HG03442 (cell line): ENCODE measurements around the gene ALDH3B1.

Experiments
- ATAC-seq: cut with Tn5 transposase; IDR thresholded peaks from one replicate; pipeline ENCODE4 v1.9.1; 2021; ENCODE audit warnings: mild to moderate bottlenecking, moderate library complexity; ENCODE audit not compliant: unreplicated experiment

The ALDH3B1 gene

DNA sequence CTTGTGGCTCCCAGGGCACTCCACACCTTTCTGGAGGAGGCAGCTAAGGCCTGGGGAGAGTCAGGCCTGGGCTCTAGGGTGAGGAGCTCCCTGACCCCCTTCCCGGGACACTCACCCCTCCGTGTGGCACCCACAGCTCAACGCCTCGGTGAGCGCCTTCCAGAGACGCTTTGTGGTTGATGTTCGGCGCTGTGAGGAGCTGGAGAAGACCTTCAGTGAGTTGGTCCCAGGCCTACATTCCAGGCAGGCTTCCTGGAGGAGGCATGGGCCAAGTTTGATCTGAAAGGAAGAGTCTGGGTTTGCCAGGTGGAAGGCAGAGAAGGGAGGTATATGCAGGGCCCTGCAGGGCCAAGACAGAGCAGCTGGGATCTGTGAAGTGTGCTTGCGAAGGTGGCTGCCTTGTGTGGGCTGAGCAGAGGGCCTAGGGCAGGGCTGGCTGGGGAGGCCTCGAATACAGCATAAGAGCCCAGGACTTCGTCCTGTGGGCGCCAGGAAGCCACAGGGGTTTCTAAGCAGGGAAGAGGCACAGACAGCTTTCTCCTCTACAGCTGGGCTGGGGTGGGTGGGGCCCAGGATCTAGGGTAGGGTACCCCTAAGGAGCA, 31.6 kb downstream of the ALDH3B1 start:
- ATAC-seq = no peak

DNA sequence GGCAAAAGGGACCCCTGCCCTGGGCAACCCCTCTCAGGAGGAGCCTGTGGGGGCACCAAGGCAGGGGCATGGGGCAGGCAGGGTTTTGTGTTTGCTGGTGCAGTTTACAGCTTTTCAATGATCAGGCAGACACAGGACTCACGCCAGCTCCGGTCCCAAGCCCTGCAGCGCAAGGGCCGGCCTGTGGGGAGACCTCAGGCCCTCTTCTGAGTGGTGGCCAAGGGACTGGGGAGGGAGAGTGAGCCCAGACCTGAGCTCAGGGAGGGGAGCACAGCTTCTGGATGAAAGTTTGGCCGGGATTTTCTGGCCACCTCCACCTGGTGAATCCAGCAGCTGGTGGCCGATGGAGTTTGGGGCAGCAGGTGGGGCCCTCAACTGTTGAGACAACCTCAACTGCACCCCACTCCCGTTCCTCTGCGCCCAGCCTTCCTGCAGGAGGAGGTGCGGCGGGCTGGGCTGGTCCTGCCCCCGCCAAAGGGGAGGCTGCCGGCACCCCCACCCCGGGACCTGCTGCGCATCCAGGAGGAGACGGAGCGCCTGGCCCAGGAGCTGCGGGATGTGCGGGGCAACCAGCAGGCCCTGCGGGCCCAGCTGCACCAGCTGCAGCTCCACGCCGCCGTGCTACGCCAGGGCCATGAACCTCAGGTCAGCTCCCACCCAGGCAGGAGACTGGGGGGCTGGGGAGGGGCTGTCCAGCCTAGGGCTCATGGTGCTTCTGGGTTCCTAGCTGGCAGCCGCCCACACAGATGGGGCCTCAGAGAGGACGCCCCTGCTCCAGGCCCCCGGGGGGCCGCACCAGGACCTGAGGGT, 32.3 kb downstream of the ALDH3B1 start:
- no peak for ATAC-seq

DNA sequence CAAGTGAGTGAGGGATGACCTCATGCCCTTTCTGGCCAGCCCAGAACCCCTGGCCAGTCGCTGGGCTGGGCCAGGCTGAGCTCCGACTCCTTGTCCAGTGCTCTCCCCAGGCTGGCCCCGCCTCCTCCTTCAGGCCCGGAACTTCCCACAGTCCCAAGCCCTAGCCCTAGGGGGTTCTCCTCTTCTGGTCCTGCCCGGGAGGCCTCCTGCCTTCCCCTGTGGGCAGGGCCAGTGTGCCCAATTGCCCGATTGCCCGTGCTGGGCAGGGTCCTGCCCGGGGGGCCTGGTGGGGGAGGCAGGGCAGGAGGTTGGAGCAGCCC, 32.9 kb downstream of the ALDH3B1 start:
- ATAC-seq = no peak

DNA sequence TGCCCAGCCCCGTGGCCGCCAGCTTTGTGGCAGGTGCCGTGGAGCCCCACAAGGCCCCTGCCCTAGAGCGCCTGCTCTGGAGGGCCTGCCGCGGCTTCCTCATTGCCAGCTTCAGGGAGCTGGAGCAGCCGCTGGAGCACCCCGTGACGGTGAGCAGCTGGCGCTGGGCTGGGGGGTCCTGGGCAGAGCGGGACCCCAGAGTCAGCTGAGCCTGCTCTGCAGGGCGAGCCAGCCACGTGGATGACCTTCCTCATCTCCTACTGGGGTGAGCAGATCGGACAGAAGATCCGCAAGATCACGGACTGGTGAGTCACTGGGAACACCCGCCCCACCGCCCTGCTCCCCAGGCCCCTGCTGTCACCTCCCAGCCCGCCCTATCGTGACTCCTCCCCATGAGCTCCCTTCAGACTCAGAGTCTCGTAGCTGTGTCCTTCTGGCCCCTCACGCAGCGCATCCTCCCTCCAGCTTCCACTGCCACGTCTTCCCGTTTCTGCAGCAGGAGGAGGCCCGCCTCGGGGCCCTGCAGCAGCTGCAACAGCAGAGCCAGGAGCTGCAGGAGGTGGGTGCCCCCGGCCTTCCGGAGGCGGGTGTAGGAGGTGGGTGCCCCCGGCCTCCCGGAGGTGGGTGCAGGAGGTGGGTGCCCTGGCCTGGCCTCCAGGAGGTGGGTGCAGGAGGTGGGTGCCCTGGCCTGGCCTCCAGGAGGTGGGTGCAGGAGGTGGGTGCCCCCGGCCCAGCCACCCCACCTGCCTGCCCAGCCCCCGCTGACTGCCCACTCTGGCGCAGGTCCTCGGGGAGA, 33.4 kb downstream of the ALDH3B1 start:
- no peak for ATAC-seq

DNA sequence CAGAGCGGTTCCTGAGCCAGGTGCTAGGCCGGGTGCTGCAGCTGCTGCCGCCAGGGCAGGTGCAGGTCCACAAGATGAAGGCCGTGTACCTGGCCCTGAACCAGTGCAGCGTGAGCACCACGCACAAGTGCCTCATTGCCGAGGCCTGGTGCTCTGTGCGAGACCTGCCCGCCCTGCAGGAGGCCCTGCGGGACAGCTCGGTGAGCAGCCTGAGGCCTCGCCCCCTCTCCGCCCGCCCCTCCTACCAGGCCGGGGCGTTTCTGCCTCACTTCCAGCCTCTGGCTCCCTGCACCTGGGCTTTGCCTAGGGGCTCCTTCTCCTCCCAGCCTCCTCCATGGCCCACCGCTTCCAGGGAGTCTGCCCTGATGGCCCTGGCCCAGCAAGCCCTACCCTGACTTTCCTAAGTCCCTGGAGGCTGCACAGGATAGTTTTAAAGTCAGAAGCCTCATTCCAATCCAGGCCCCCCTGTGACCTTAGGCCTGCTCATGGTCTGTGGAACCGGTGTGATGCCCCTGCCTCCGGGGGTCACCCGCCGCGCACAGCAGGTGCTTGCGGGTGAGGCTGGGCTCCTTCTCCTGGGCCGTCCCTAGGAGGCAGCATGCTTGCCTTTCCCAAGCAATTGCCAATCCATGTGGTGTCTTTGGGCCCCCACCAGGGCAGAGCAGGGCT, 34.2 kb downstream of the ALDH3B1 start:
- no peak for ATAC-seq

DNA sequence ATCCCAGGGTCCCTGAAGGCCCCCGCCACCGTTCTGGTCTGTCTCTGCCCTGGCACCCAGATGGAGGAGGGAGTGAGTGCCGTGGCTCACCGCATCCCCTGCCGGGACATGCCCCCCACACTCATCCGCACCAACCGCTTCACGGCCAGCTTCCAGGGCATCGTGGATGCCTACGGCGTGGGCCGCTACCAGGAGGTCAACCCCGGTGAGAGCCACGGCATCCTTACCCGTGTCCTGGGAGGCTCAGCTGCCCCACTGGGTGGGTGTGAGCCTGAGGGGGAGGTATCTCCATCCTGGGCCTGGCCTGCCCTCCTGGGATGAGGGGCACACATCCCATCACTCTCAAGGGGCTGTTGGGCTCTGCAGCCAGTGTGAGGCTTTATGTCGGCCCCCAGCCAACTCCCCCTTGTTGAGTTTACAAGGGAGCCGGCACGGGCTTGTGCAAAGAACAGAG, 34.8 kb downstream of the ALDH3B1 start:
- ATAC-seq = no peak

DNA sequence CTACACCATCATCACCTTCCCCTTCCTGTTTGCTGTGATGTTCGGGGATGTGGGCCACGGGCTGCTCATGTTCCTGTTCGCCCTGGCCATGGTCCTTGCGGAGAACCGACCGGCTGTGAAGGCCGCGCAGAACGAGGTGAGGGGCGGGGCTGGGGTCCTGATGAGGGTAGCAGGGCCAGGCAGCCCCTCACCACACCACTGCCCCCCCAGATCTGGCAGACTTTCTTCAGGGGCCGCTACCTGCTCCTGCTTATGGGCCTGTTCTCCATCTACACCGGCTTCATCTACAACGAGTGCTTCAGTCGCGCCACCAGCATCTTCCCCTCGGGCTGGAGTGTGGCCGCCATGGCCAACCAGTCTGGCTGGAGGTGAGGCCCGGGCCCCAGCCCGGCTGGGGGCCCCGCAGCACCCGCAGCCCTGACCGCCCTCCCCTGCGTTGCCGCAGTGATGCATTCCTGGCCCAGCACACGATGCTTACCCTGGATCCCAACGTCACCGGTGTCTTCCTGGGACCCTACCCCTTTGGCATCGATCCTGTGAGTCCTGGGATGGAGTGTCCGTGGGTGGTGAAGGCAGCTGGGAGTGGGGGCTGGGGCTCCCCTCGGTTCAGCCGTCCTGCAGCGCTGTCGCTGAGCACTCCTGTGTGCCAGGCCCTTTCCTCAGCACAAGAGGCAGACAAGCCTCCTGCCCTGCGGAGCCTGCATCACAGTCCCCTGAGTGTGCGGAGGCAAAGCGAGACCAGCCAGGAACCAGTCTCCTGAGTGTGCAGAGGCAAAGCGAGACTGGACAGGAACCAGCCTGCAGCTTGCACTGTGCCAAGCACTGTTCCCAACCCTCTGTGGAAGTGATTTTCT, 37.5 kb downstream of the ALDH3B1 start:
- no peak for ATAC-seq

DNA sequence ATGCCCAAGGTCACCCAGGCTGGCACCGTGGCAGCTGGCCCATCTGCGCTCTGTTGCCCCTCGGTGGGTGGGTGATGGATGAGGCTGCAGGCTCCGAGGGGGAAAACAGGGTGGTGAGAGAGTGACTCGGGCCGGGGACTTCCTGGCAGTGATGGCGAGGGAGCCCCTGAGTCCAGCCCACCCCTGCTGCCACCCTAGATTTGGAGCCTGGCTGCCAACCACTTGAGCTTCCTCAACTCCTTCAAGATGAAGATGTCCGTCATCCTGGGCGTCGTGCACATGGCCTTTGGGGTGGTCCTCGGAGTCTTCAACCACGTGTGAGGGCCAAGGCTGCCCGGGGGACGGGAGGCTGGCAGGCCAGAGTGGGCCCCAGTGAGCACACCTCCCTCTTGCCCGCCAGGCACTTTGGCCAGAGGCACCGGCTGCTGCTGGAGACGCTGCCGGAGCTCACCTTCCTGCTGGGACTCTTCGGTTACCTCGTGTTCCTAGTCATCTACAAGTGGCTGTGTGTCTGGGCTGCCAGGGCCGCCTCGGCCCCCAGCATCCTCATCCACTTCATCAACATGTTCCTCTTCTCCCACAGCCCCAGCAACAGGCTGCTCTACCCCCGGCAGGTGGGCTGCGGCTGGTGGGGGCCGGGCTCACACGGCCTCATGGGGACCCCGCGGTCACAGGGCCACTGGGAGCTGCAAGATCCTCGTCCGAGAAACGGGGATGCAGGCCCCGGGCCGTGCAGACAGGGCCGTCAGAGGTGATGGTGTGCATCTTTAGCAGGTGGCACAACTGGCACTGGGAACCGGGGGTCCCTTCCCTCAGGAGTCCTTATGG, 38.8 kb downstream of the ALDH3B1 start:
- no peak for ATAC-seq

DNA sequence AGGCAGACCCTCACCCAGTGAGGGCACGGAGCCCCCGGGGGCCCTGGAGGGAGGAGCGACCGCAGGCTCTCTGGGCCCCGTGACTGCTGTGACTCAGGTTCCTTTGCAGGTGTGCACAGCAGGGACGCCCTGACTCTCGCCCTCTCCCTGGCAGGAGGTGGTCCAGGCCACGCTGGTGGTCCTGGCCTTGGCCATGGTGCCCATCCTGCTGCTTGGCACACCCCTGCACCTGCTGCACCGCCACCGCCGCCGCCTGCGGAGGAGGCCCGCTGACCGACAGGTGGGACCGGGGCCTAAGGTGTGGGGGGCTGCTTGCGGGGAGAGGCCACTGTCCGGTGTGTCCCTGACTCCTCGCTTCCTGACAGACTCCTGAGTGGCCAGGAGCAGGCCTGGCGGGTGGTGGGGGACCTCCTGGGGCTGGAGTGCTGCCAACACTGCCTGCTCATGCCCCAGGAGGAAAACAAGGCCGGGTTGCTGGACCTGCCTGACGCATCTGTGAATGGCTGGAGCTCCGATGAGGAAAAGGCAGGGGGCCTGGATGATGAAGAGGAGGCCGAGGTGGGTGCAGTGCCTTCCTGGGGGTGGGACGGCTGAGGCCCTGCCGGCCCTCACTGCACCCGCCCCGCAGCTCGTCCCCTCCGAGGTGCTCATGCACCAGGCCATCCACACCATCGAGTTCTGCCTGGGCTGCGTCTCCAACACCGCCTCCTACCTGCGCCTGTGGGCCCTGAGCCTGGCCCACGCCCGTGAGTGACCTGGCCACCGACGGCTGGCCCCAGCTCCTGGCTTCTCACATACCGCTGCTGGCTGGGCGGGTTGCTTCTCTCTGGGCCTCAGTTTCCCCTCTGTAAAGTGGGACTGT, 39.6 kb downstream of the ALDH3B1 start:
- no peak for ATAC-seq

DNA sequence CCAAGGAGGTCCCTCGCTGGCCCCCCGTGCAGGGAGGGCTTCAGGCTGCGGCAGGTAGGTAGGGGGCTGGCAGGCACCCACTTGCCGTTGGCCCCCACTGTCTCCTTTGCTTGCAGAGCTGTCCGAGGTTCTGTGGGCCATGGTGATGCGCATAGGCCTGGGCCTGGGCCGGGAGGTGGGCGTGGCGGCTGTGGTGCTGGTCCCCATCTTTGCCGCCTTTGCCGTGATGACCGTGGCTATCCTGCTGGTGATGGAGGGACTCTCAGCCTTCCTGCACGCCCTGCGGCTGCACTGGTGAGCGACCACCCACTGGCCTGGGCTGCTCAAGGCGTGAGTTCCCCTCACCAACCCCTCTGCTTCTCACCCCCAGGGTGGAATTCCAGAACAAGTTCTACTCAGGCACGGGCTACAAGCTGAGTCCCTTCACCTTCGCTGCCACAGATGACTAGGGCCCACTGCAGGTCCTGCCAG, 40.3 kb downstream of the ALDH3B1 start:
- no peak for ATAC-seq

DNA sequence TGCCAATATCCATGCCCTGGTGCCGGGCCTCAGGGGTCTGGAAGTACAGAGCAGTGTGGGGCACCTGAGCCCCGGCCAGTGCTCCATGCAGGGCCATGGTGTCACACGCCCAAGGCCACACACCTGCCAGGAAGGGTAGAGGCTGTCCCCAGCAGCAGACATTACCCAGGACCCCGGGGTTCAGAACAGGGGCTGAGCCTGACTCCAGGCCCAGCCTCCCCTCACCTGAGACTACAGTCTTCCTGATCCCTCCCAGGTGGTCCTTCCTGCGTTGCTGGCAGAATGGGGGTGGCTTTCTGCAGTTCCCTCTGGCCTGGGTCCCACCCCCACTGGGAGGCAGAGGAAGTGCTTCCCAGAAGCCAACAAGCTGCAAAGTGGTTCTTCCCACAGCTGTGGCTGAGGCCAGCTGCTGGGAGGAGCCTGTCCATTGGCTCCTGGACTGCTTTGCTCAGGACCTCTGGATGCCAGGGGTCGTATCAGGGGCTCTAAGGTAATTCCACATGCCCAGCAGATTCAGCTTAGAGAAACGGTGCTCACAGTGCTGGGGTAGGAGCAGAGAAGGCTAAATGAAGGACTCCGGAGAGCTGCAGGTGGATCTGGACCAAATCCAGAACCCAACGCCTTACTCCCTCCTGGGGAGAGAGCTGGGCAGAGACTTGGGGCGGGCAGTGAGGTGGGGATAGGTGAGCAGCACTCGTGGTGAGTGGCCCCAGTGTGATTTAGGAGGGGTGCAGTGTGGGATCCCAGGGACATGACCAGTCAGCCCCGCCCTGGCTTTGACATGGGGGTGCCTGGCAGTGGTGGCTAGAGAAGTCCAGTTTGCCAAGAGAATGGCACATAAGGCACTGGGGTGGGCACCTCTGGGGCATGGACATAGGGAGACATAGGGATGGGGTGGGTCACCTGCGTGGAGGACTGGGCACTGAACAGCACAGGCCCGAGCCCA, 41.3 kb downstream of the ALDH3B1 start:
- no peak for ATAC-seq

DNA sequence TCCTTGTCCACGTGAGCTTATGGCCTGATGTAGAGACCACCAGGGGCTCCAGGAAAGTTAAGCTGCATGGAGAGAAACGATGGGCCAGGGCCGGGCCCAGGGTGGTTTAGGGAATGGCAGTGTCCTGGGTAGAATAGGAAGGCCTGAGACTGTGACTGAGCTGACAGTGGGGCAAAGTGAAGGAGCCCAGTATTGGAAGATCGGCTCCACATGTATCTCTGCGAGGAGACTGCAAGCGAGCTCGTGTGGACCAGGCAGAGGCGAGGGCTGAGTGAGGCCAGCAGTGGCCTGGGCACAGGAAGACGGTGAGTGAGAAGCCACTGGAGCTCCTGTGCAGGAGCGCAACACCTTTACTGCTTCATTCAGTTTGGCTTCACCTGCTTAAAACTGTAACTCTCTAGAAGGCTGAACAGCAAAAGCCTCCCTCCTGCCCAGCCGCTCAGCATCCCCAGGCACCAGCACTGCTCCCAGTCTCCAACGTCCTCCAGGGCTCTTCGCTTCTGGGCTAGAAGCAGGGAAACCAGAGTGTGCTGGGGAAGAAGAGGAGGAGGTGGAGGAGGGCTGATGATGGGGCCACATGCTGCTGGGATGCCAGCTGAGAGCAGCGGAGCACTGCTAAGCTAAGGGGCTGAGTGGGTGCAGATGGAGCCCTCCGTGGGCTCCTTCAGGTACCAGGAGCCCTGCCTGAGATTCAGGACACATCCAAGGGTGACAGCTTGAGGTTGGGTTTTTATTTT, 42.2 kb downstream of the ALDH3B1 start:
- ATAC-seq = no peak

DNA sequence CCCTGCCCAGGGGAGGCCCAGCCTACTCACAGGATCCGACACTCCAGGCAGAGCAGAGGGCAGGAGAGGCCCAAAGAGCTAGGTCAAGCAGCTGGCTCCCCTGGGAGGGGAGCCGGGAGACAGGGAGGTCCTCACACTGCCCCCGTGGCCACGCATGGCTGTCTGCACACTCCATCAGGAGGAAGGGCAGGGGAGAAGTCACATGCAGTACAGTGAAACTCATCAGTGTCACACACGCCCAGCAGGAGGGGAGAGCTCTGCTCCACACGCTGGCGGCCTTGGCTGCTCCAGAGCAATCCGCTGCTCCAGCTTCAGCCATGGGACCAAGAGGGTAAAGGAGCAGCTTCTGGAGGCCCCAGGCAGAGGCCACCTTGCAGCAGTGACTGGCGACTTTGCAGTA, 43.0 kb downstream of the ALDH3B1 start:
- ATAC-seq = no peak

DNA sequence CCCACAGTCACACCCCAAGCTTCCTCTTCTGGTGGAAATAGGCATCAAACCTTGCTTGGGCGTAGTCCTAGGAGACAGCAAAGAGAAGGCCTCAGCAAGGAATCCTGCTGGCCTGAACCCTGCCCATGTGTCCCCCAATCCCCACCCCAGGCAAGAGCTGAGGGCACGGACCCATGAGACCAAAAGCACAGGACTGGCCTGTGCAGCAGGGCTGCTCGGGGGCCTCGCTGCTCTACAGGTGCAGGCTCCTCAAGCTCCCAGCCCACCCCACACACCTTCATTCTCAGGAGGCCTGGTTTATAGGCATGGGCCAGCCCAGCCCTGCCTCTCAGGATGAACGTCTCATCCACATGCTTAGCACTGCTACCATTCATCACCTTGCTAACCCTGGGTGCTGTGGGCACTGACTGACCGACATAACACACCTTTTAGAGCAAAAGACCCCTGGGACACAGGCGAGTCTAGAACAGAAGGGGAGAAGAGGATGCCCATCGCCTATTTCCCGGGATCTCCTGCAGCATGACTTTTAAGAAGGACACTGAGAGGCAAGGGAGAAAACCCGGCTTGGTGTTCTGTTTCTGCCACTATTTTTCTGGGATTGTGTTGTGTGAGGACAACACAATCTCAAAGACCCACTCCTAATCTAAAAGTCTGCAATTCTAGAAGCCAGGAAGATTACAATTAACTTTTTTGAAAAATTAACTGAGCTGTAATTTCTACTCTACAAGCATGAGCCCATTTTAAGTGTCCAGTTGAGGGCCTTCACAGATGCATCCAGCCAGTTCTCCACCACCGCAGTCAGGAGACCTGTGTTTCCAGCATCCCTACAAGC, 44.1 kb downstream of the ALDH3B1 start:
- ATAC-seq = no peak

DNA sequence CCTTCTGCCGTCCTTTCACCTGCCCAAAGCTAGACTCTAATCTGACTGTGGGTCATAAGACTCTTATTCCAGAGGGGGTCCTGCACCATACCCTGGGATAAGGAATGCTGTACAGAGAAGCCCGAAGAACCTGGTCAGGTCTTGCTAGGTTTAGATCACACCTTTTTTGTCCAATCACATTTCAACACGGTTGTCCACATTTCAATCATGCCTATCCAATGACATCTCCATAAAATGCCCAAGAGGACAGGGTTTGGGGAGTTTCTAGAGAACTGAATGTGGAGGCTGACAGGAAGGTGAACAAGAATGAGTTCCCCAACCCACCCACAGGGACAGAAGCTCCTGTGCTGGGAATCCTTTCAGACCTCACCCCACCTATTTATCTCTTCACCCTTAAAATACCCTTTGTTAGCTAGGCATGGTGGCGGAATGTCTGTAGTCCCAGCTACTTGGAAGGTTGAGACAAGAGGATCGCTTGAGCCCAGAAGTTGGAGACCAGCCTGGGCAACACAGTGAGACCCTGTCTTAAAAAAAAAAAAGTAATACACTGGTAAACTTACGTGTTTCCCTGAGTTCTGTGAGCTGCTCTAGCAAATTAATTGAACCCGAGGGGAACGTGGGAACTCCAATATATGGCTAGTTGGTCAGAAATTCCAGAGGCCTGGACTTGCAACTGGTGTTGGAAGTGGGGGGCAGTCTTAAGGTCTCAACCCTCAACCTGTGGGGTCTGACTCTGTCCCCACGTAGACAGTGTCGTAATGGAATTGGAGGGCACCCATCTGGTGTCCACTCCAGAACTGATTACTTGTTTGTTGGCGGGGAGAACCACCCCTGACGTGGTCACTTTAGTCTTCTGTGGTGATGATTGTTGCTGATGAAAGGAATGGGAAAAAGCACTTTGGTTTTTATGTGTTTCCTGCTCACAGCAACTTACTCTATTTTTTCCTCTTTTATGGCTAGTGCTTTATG, 46.5 kb downstream of the ALDH3B1 start:
- no peak for ATAC-seq
